HG03025 (cell line): Measurements from ENCODE around the gene SLX4IP.

Experiments
- ATAC-seq: cut with Tn5 transposase; IDR thresholded peaks from one replicate; pipeline ENCODE4 v1.9.1; 2021; ENCODE audit warnings: mild to moderate bottlenecking, moderate library complexity; ENCODE audit not compliant: unreplicated experiment, low FRiP score

SLX4IP gene

GRCh38 chr20:10639737-10640556, 204.8 kb downstream of the SLX4IP start:
- no peak for ATAC-seq

- ATAC-seq, result no peak
Measured at GRCh38 chr20:10640897-10641296, 205.8 kb downstream of the SLX4IP start.

- no peak for ATAC-seq
Measured at GRCh38 chr20:10641467-10641866, 206.4 kb downstream of the SLX4IP start.

GRCh38 chr20:10641893-10642292, 206.8 kb downstream of the SLX4IP start:
- no peak for ATAC-seq

- no peak for ATAC-seq
Measured at GRCh38 chr20:10642856-10643559, 207.9 kb downstream of the SLX4IP start.

GRCh38 chr20:10643560-10643873, 208.4 kb downstream of the SLX4IP start:
- ATAC-seq, result no peak

GRCh38 chr20:10644458-10645204, 209.5 kb downstream of the SLX4IP start:
- ATAC-seq, result no peak

- ATAC-seq, result no peak
Measured at GRCh38 chr20:10645205-10645570, 210.1 kb downstream of the SLX4IP start.

- ATAC-seq, result no peak
Measured at GRCh38 chr20:10646006-10646405, 210.9 kb downstream of the SLX4IP start.

- ATAC-seq, result no peak
Measured at GRCh38 chr20:10646886-10647420, 211.8 kb downstream of the SLX4IP start.

- no peak for ATAC-seq
Measured at GRCh38 chr20:10647471-10647870, 212.4 kb downstream of the SLX4IP start.

- ATAC-seq, result no peak
Measured at GRCh38 chr20:10647909-10648308, 212.8 kb downstream of the SLX4IP start.

- ATAC-seq, result no peak
Measured at GRCh38 chr20:10648651-10649050, 213.5 kb downstream of the SLX4IP start.

- ATAC-seq, result no peak
Measured at GRCh38 chr20:10649080-10649796, 214.1 kb downstream of the SLX4IP start.

- ATAC-seq, result no peak
Measured at GRCh38 chr20:10649797-10650160, 214.7 kb downstream of the SLX4IP start.

- ATAC-seq, result no peak
Measured at GRCh38 chr20:10651227-10651990, 216.3 kb downstream of the SLX4IP start.

- ATAC-seq, result no peak
Measured at GRCh38 chr20:10652185-10652584, 217.1 kb downstream of the SLX4IP start.

- ATAC-seq, result no peak
Measured at GRCh38 chr20:10652660-10653261, 217.7 kb downstream of the SLX4IP start.

GRCh38 chr20:10653599-10654249, 218.6 kb downstream of the SLX4IP start:
- no peak for ATAC-seq
